HG03432 (cell line): ENCODE data around the gene TARBP2.
"Not testable (repeated sequence)": the region's sequence is repeated elsewhere in the genome, so short reads cannot be mapped to it uniquely, and the experiment has no call there.

Source experiments
- ATAC-seq: cut with Tn5 transposase; IDR thresholded peaks from one replicate; pipeline ENCODE4 v1.9.1; 2021; ENCODE audit warnings: mild to moderate bottlenecking, moderate library complexity; ENCODE audit not compliant: unreplicated experiment

The TARBP2 gene

DNA sequence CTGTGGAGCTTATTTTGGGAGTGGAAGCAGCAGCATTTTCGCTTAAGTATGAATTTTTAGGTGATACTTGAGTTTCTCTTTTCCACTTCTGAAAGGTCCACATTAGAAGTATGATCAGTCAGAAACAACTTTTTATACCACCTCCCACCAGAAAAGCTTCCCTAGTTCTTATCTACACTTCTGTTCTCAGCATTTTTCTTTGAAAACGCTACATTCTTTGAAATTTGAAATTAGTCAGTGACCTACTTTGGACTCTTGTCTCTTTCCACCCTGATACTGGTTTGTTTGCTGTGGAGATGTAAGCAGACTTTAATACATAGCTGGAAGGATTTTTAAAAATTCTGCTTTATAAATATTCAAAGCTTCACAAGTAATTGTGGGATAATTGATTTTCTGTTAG is 27.0 kb upstream of the TARBP2 start:
- no peak for ATAC-seq

DNA sequence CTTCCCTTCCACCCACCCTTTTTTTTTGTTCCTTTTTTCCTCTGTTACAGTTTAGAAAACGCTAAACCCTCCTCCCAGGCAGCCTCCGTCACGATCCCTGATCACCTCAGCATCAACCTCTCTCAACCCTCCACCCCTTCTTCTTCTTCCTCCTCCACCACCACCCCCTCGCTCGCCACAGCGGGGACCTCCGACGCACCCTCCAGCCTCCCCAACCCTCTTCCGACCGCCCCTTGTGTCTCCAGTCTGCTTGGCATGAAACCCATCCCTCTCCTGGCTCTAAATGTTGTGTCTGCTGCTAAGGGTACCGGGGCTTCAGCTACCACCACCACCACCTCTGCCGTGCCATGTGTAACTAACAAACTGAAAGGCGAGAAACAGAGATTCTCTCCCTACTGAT is 26.3 kb upstream of the TARBP2 start:
- ATAC-seq, result no peak

DNA sequence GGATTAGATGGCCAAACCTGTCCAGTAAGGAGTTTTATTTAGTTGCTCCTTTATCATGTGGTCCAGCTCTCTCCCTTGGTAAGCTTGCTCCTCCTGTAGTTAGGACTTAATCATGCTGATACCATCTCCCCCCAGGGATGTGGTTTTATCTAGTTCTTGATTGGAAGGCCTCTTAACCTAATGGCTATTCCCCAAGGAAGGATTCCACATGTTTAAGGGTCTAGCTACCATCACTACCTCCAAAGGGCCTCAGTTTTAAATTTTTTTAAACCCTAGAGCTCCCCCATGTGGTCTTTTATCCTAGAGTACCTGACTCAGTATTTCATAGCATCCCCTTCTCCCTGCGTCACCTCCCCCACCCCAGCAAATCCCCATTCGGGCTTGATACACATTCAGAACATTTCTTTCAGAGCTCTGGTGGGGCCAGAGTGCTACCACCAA is 24.3 kb upstream of the TARBP2 start:
- ATAC-seq, result no peak

DNA sequence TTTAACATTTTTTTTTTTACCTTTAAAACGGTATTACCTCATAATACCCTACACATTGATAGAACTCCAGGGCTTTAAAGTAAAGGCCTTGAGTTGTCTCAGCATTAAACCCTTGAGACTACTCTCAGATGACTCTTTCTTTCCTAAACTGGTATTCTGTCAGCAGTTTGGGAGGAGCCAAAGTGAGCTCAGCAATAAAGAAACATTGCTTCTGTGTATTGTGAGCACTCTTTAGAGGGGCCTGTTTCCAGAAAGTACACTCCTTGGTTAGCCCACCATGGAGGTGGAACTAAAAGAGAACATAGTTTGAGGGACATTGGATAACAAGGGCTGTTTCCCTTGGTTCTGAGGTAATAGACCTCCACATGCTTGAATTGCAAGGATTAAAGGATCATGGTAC is 22.2 kb upstream of the TARBP2 start:
- no peak for ATAC-seq

GRCh38 chr12:53479331-53479730 is 21.8 kb upstream of the TARBP2 start:
- ATAC-seq, result no peak

- ATAC-seq, result no peak
Observed at GRCh38 chr12:53480491-53481442, 20.3 kb upstream of the TARBP2 start.

DNA sequence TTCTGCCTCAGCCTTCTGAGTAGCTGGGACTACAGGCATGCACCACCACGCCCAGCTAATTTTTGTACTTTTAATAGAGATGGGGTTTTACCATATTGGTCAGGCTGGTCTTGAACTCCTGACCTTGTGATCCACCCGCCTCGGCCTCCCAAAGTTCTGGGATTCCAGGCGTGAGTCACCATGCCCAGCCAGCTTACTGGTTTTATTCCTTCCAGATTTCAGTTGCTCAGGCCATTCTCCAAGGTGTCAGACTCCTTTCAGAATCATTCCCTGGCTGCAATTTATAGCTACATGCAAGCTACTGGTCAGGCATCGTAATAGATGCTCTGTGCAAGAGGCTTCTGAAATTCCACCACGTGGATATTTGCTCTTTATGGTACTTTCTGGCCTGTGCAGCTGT is 19.6 kb upstream of the TARBP2 start:
- not testable (repeated sequence) for ATAC-seq

DNA sequence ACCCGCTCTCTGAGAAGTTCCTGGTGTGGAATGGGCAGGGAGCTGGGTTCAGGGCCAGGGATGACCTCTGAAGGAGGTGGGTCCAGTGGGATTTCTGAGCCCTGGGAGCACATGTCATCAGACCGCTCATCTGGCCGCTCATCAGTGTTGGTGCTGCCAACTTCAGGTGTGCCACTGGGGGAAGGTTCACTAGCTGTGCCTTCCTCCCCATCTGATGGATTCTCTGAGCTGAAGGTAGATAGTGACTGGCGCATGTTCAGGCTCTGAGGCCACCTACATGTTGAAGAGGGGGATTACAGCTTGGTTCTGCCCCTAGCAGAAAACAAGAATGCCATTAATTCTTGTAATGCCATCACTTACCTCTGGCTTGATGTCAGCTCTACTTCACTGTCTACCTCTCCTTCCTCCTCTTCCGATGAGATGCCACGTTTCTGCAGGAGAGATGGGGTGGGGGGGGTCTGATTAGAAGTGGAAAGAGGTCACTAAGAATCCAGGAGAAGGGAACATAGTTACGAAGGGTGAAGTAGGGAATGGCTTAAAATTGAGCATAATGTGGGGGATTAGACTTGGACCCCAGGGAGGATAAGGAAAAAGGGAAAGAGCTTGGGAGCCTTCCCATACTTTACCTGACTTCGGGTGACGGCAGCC is 19.0 kb upstream of the TARBP2 start:
- ATAC-seq, result no peak

GRCh38 chr12:53482626-53483168 is 18.4 kb upstream of the TARBP2 start:
- ATAC-seq, result no peak

- no peak for ATAC-seq
Observed at GRCh38 chr12:53483225-53483978, 17.7 kb upstream of the TARBP2 start.

GRCh38 chr12:53483979-53484377 is 17.1 kb upstream of the TARBP2 start:
- no peak for ATAC-seq

DNA sequence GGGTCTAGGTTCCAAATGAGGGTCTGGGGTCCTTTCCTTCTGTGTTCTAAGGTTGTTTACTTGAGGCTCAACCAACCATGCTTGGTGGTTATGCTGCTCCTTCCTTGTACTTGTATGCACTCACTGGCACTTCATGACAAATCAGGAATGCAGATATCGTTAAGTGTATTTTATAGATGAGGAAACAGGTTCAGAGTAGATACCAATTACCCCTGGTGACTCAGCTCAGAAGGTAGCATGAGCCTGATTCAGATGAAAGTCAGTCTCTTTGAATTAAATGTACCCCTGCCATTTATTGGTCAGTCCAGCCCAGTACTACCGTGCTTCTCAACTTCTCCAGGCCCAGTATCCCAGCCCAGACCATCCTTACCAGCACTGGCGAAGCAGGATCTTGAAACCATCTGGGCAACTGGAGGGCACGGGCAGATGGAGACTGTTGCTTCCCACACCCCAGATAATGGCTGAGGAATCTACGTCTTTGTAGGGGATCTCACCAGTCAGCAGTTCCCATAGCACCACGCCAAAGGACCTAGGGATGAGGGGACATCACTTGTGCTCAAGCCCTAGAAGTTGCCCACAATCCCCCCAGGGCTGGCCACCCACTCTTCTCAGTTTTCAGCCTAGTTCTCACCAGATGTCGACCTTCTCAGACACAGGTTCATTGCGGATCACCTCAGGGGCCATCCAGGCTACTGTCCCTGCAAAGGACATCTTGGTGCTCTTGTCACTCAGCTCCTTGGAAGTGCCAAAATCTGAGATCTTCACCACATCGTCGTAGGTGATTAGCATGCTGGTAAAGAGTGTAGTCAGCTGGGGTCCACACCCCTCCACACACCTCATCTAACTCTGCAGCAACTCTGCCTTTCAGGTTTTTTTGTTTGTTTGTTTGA is 16.2 kb upstream of the TARBP2 start:
- no peak for ATAC-seq

GRCh38 chr12:53485955-53486735 is 14.9 kb upstream of the TARBP2 start:
- ATAC-seq, result no peak

DNA sequence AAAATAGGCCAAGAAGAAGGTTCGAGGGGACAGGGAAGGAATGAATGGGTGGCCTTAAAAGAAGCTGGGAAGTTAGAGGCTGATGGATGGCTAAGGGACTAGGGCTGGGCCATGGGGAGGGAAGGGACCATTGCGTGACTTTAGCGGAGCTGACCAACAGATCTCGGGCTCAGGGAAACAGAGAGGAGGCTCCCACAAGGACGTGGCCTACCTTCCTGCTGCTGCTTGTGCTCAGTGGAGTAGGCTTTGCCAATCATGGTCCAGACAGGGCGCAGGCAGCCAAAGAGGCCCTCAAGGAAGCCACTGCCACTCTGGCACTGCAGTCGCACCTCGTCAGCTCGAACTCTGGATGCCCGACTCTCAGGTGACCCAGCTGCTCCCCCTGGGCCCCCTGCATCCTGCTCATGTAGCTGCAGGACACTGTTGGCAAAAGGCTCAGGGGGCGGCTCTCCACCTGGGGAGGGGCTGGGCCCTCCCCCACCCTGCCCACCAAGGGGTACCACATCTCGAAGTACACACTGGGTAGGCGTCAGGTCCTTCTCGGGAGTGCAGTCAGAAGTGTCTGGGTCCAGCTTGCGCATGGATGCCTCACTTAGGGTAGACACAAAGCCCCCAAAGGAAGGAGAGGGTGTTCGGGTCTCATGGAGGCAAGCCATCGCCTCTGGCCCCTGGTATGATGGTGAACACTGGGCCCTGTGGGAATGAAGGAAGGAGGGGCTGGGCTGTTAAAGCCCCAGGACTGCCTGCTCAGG is 14.2 kb upstream of the TARBP2 start:
- no peak for ATAC-seq

DNA sequence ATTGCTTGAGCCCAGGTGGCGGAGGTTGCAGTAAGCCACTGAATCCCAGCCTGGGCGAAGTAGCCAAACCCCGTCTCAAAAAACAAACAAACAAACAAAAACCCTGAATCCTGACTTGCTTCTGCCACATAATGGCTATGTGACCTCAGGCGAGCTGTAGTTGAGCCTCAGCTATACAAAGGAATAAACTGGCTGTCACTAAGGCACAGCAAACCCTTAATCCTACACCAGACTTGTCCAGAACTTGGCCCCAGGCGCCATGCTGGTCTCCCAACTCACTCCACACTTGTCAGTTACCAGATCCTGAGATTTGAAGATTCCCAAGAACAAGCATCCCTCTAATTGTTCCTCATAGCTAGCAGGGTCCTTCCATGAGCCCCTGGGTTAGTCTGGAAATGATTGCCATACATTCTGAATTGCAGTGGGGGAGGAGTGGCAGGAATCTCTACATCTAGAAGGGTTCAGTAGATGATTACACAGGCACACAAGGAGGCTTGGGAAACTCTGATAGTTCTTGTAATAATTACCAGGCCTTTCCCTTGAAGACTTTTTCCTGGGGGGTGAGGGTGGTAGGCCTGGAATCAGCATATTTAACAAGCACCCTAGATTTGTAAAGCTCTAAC is 11.7 kb upstream of the TARBP2 start:
- ATAC-seq, result no peak

DNA sequence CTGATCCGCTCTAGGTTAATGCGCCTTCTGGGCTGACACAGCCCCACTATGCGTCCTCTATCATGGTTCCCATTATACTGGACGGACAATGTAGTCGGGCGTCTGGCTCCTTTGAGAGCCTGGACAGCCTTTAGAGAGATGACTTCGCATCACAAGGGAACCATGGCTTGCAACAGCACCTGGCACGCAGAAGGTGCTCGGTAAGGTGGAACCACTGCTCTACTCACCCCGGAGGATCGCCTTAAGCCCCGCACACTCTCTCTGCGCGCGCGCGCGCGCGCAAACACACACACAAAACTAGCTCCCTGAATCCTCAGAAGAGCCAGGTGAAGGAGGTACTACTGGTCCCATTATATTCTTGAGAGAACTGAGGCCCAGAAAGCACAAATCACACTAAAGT is 8.9 kb upstream of the TARBP2 start:
- no peak for ATAC-seq

DNA sequence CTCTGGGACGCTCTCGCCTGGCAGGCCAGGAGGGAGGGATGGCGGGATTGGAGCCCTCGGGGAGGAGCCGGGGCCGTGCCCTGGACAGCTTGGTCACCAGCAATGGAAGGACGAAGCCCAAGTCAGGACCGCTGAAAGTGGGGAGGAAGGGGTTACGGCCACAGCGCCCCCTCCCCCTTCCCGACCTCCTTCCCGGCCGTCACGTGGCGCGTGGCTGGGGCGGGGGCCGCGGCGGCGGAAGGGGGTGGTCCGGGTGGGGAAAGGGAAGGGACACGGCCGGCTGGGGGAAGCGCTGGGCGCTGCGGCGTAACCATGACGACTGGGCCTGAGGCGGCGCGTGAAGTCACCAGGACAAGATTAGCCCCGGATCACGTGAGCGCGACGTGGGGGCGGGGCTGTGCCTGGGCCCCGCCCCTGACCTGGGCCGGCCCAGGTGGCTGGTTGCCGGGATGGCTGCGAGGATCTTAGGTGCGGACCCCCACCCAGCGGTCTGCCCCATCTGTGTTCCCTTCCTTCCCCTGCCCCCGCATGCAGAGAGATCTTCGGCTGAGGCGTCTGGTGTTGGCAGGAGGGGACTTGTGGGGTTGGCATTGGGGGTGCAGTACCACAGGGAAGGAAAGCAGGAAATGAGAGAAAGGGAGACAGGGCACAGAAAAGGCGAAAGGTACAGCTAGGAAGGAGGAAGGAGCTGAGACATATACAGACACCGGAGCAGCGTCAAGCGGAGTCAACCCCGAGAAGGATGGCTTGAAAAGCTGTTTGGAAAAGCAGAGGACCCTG is 8.1 kb upstream of the TARBP2 start:
- ATAC-seq, result peak; percentile 96
